ENCODE data around the gene MSANTD3.

Gene MSANTD3

GRCh38 chr9:100459963-100460362, 33.0 kb downstream of the MSANTD3 start:
- Histone ChIP-seq H3K9me3 (ENCODE audit: control insufficient read depth, low read length) (no peaks in the 10 kb centered on the region), H3K4me1 (ENCODE audit: control insufficient read depth, insufficient read depth, low read length) (no peaks in the 10 kb centered on the region), H3K27me3 (ENCODE audit: control insufficient read depth, insufficient read depth, low read length, poor library complexity, severe bottlenecking) (no peaks in the 10 kb centered on the region), H3K36me3 (ENCODE audit: control insufficient read depth, insufficient read depth, low read length) (no peaks in the 10 kb centered on the region), H3K4me3 (ENCODE audit: insufficient read depth, low read depth, low read length) (no peak overlapping the region), H3K27ac (ENCODE audit: insufficient read depth, low read depth, low read length, poor library complexity, severe bottlenecking) (no peak overlapping the region)
- 91 to 92% methylated on average over 2 of the region's 2 CpGs for WGBS, 2 experiments

GRCh38 chr9:100465274-100465673, 38.3 kb downstream of the MSANTD3 start:
- Histone ChIP-seq H3K27me3 (ENCODE audit: control insufficient read depth, insufficient read depth, low read length, poor library complexity, severe bottlenecking) (no peaks in the 10 kb centered on the region), H3K4me1 (ENCODE audit: control insufficient read depth, insufficient read depth, low read length) (no peaks in the 10 kb centered on the region), H3K27ac (ENCODE audit: insufficient read depth, low read depth, low read length, poor library complexity, severe bottlenecking) (no peak overlapping the region), H3K9me3 (ENCODE audit: control insufficient read depth, low read length) (no peaks in the 10 kb centered on the region), H3K4me3 (ENCODE audit: insufficient read depth, low read depth, low read length) (no peak overlapping the region), H3K36me3 (ENCODE audit: control insufficient read depth, insufficient read depth, low read length) (no peaks in the 10 kb centered on the region)
- 100% methylated on average over 2 of the region's 2 CpGs for WGBS, 2 experiments

- no peaks in the 10 kb centered on the region for H3K9me3 ChIP-seq (ENCODE audit: control insufficient read depth, low read length)
- no peak overlapping the region for H3K27ac ChIP-seq (ENCODE audit: insufficient read depth, low read depth, low read length, poor library complexity, severe bottlenecking)
- no peaks in the 10 kb centered on the region for H3K4me1 ChIP-seq (ENCODE audit: control insufficient read depth, insufficient read depth, low read length)
- no peaks in the 10 kb centered on the region for H3K36me3 ChIP-seq (ENCODE audit: control insufficient read depth, insufficient read depth, low read length)
- H3K27me3 ChIP-seq (ENCODE audit: control insufficient read depth, insufficient read depth, low read length, poor library complexity, severe bottlenecking), result no peaks in the 10 kb centered on the region
- 85 to 100% methylated on average over 1 of the region's 1 CpG for WGBS, 2 experiments
- H3K4me3 ChIP-seq (ENCODE audit: insufficient read depth, low read depth, low read length), result no peak overlapping the region
Observed at GRCh38 chr9:100465761-100466160, 38.8 kb downstream of the MSANTD3 start.

GRCh38 chr9:100466171-100466828, 39.4 kb downstream of the MSANTD3 start:
- Histone ChIP-seq H3K4me3 (ENCODE audit: insufficient read depth, low read depth, low read length) (no peak overlapping the region), H3K36me3 (ENCODE audit: control insufficient read depth, insufficient read depth, low read length) (no peaks in the 10 kb centered on the region), H3K9me3 (ENCODE audit: control insufficient read depth, low read length) (no peaks in the 10 kb centered on the region), H3K27ac (ENCODE audit: insufficient read depth, low read depth, low read length, poor library complexity, severe bottlenecking) (no peak overlapping the region), H3K27me3 (ENCODE audit: control insufficient read depth, insufficient read depth, low read length, poor library complexity, severe bottlenecking) (no peaks in the 10 kb centered on the region), H3K4me1 (ENCODE audit: control insufficient read depth, insufficient read depth, low read length) (no peaks in the 10 kb centered on the region)
- 88 to 95% methylated on average over 2 of the region's 2 CpGs for WGBS, 2 experiments

GRCh38 chr9:100466829-100467221, 39.9 kb downstream of the MSANTD3 start:
- Histone ChIP-seq H3K27me3 (ENCODE audit: control insufficient read depth, insufficient read depth, low read length, poor library complexity, severe bottlenecking) (no peaks in the 10 kb centered on the region), H3K4me3 (ENCODE audit: insufficient read depth, low read depth, low read length) (no peak overlapping the region), H3K9me3 (ENCODE audit: control insufficient read depth, low read length) (no peaks in the 10 kb centered on the region)

GRCh38 chr9:100468041-100468440, 41.1 kb downstream of the MSANTD3 start:
- no peaks in the 10 kb centered on the region for H3K36me3 ChIP-seq (ENCODE audit: control insufficient read depth, insufficient read depth, low read length)
- peaks cover 7% of the 10 kb centered on the region for H3K4me1 ChIP-seq (ENCODE audit: control insufficient read depth, insufficient read depth, low read length)

More at GRCh38 chr9:100466829-100467221, 39.9 kb downstream of the MSANTD3 start:
- 80% methylated on average over 1 of the region's 1 CpG; no CpG with 5 or more reads in 1 of the 2 experiments for WGBS, 2 experiments
- Histone ChIP-seq H3K4me1 (ENCODE audit: control insufficient read depth, insufficient read depth, low read length) (no peaks in the 10 kb centered on the region), H3K36me3 (ENCODE audit: control insufficient read depth, insufficient read depth, low read length) (no peaks in the 10 kb centered on the region), H3K27ac (ENCODE audit: insufficient read depth, low read depth, low read length, poor library complexity, severe bottlenecking) (no peak overlapping the region)

GRCh38 chr9:100472268-100472667, 45.3 kb downstream of the MSANTD3 start:
- Histone ChIP-seq H3K4me3 (ENCODE audit: insufficient read depth, low read depth, low read length) (peak overlapping the region; percentile 91), H3K27me3 (ENCODE audit: control insufficient read depth, insufficient read depth, low read length, poor library complexity, severe bottlenecking) (no peaks in the 10 kb centered on the region), H3K4me1 (ENCODE audit: control insufficient read depth, insufficient read depth, low read length) (peaks cover 12% of the 10 kb centered on the region), H3K9me3 (ENCODE audit: control insufficient read depth, low read length) (no peaks in the 10 kb centered on the region), H3K36me3 (ENCODE audit: control insufficient read depth, insufficient read depth, low read length) (no peaks in the 10 kb centered on the region), H3K27ac (ENCODE audit: insufficient read depth, low read depth, low read length, poor library complexity, severe bottlenecking) (peak overlapping the region; percentile 80)
- WGBS, 2 experiments, result 69 to 92% methylated on average over 2 to 3 of the region's 3 CpGs

More at GRCh38 chr9:100468041-100468440, 41.1 kb downstream of the MSANTD3 start:
- H3K9me3 ChIP-seq (ENCODE audit: control insufficient read depth, low read length), result no peaks in the 10 kb centered on the region
- 91 to 97% methylated on average over 5 to 6 of the region's 6 CpGs for WGBS, 2 experiments
- no peaks in the 10 kb centered on the region for H3K27me3 ChIP-seq (ENCODE audit: control insufficient read depth, insufficient read depth, low read length, poor library complexity, severe bottlenecking)
- H3K27ac ChIP-seq (ENCODE audit: insufficient read depth, low read depth, low read length, poor library complexity, severe bottlenecking), result no peak overlapping the region
- no peak overlapping the region for H3K4me3 ChIP-seq (ENCODE audit: insufficient read depth, low read depth, low read length)

GRCh38 chr9:100472788-100473275, 45.9 kb downstream of the MSANTD3 start, which contains the start of gene TMEFF1:
TSS of gene TMEFF1 (plus strand) at chr9:100473149. CDS start at chr9:100473545, 396 bp downstream.
- Histone ChIP-seq H3K27me3 (ENCODE audit: control insufficient read depth, insufficient read depth, low read length, poor library complexity, severe bottlenecking) (no peaks in the 10 kb centered on the region), H3K9me3 (ENCODE audit: control insufficient read depth, low read length) (no peaks in the 10 kb centered on the region), H3K4me1 (ENCODE audit: control insufficient read depth, insufficient read depth, low read length) (peaks cover 12% of the 10 kb centered on the region), H3K36me3 (ENCODE audit: control insufficient read depth, insufficient read depth, low read length) (no peaks in the 10 kb centered on the region), H3K4me3 (ENCODE audit: insufficient read depth, low read depth, low read length) (peak within 1 kb of the TSS; percentile 91), H3K27ac (ENCODE audit: insufficient read depth, low read depth, low read length, poor library complexity, severe bottlenecking) (peak within 1 kb of the TSS; percentile 95)
- WGBS, 2 experiments, result 0% methylated on average over 54 of the region's 54 CpGs

GRCh38 chr9:100473276-100474081, 46.5 kb downstream of the MSANTD3 start:
- peaks cover 12% of the 10 kb centered on the region for H3K4me1 ChIP-seq (ENCODE audit: control insufficient read depth, insufficient read depth, low read length)
- 0 to 1% methylated on average over 108 of the region's 108 CpGs for WGBS, 2 experiments
- peak overlapping the region; percentile 95 for H3K27ac ChIP-seq (ENCODE audit: insufficient read depth, low read depth, low read length, poor library complexity, severe bottlenecking)
- peak overlapping the region; percentile 91 for H3K4me3 ChIP-seq (ENCODE audit: insufficient read depth, low read depth, low read length)
- H3K27me3 ChIP-seq (ENCODE audit: control insufficient read depth, insufficient read depth, low read length, poor library complexity, severe bottlenecking), result no peaks in the 10 kb centered on the region
- H3K9me3 ChIP-seq (ENCODE audit: control insufficient read depth, low read length), result no peaks in the 10 kb centered on the region
- no peaks in the 10 kb centered on the region for H3K36me3 ChIP-seq (ENCODE audit: control insufficient read depth, insufficient read depth, low read length)
